Smooth muscle cell (in vitro differentiated cells): ENCODE measurements around the gene SKA2. TPM values are rescaled to one million over a fixed set of nuclear protein-coding genes. Genes with fewer than 3 reads are reported as not detected.

Experiments
- DNase-seq: peaks from one replicate; lab custom pipeline; 2025; ENCODE audit not compliant: unreplicated experiment; lab: John Stamatoyannopoulos, UW
- H2AFZ ChIP-seq: fragments of 200-600 bp; sonication (generic); 2 replicates; pipeline ENCODE4 v1.6.0; 2016; ENCODE audit warnings: antibody characterized with exemption, low read depth, mild to moderate bottlenecking
- H3F3A ChIP-seq: fragments of 200-600 bp; sonication (generic); 2 replicates; pipeline ENCODE4 v1.6.0; 2017; ENCODE audit warnings: antibody characterized with exemption, low read depth
- H3K27ac ChIP-seq: fragments of 200-600 bp; sonication (generic); 2 replicates; pipeline ENCODE4 v1.5.1; 2016; ENCODE audit warnings: low read depth, mild to moderate bottlenecking
- H3K27me3 ChIP-seq: fragments of 200-600 bp; sonication (generic); 2 replicates; pipeline ENCODE4 v1.6.1; 2016; ENCODE audit warnings: low read depth, mild to moderate bottlenecking
- H3K36me3 ChIP-seq: fragments of 200-600 bp; sonication (generic); 2 replicates; pipeline ENCODE4 v1.5.1; 2016; ENCODE audit warnings: low read depth
- H3K4me1 ChIP-seq: fragments of 200-600 bp; sonication (generic); 2 replicates; pipeline ENCODE4 v1.5.1; 2016; ENCODE audit warnings: low read depth
- H3K4me2 ChIP-seq: fragments of 200-600 bp; sonication (generic); 2 replicates; pipeline ENCODE4 v1.6.0; 2016; ENCODE audit warnings: mild to moderate bottlenecking
- H3K4me3 ChIP-seq: fragments of 200-600 bp; sonication (generic); 2 replicates; pipeline ENCODE4 v1.5.1; 2016; ENCODE audit warnings: mild to moderate bottlenecking
- H3K79me2 ChIP-seq: fragments of 200-600 bp; sonication (generic); 2 replicates; pipeline ENCODE4 v1.6.0; 2016; ENCODE audit warnings: low read depth, mild to moderate bottlenecking
- H3K9ac ChIP-seq: fragments of 200-600 bp; sonication (generic); 2 replicates; pipeline ENCODE4 v1.6.0; 2016; ENCODE audit warnings: low read depth
- H3K9me3 ChIP-seq: fragments of 200-600 bp; sonication (generic); replicated peaks from 2 replicates; pipeline ENCODE4 v1.5.1; 2016; ENCODE audit warnings: low read depth
- H4K20me1 ChIP-seq: fragments of 200-600 bp; sonication (generic); 2 replicates; pipeline ENCODE4 v1.6.0; 2016; ENCODE audit warnings: low read depth
- CTCF ChIP-seq: fragments of 200-600 bp; sonication (generic); IDR thresholded peaks from 2 replicates; pipeline ENCODE4 v1.5.1; 2017; ENCODE audit warnings: borderline replicate concordance, mild to moderate bottlenecking, antibody characterized with exemption; ENCODE audit not compliant: insufficient read depth, poor library complexity, severe bottlenecking
- WGBS: methylation state at CpG from one replicate; pipeline ENCODE4 v1.1.7; 2016; ENCODE audit warnings: low lambda C conversion rate; 5-methylcytosine and 5-hydroxymethylcytosine counted together
- polyA plus RNA-seq: library from polyadenylated mRNA; unstranded; fragments of >200 nt; fragmentation: Nextera tagmentation; extraction: Ambion mirVana; gene quantifications from 2 replicates; pipeline ENCODE4 v1.2.1, GENCODE V29; 2016
- total RNA-seq: library from RNA; depleted of rRNA; stranded (reverse); fragments of >200 nt; gene quantifications from 2 replicates; pipeline ENCODE4 v1.2.3, GENCODE V29; 2014

SKA2 gene
- total and polyA plus RNA-seq, 2 experiments from 2014 or later: 47.5 to 77.8 TPM

DNA sequence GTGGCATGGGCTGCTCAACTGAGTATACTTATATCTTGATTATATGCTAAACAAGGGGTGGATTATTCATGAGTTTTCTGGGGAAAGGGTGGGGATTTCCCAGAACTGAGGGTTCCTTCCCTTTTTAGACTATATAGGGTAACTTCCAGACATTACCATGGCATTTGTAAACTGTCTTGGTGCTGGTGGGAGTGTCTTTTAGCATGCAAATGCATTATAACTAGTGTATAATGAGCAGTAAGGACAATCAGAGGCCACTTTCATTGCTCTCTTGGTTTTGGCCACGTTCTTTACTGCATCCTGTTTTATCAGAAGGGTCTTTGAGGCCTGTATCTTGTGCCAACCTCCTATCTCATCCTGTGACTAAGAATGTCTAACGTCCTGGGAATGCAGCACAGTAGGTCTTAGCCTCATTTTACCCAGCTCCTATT lies 12.6 kb upstream of the SKA2 start:
- Histone ChIP-seq H3F3A (no peaks in the 10 kb centered on the region), H3K27me3 (no peaks in the 10 kb centered on the region), H3K4me3 (no peak overlapping the region), H3K36me3 (no peaks in the 10 kb centered on the region), H3K4me1 (peaks cover 13% of the 10 kb centered on the region), H3K79me2 (peaks cover 31% of the 10 kb centered on the region), H3K27ac (no peak overlapping the region), H2AFZ (no peak overlapping the region), H3K9me3 (no peaks in the 10 kb centered on the region), H3K9ac (no peak overlapping the region), H4K20me1 (no peaks in the 10 kb centered on the region), H3K4me2 (no peak overlapping the region)
- 30% methylated on average over 2 of the region's 2 CpGs for WGBS
- TF ChIP-seq CTCF: no peak
- DNase-seq: no peak

- Histone ChIP-seq H3K4me1 (peaks cover 13% of the 10 kb centered on the region), H3K9me3 (no peaks in the 10 kb centered on the region), H3K4me2 (no peak overlapping the region), H3K36me3 (no peaks in the 10 kb centered on the region), H2AFZ (peak overlapping the region; percentile 69), H3K27ac (no peak overlapping the region), H3K4me3 (no peak overlapping the region), H3K9ac (no peak overlapping the region), H3K27me3 (no peaks in the 10 kb centered on the region), H4K20me1 (no peaks in the 10 kb centered on the region), H3F3A (no peaks in the 10 kb centered on the region), H3K79me2 (peaks cover 37% of the 10 kb centered on the region)
- WGBS: 94% methylated on average over 2 of the region's 2 CpGs
- no peak for DNase-seq
- peak; percentile 36 for TF ChIP-seq CTCF
These were observed 11.0 kb upstream of the SKA2 start for GRCh38 chr17:59165933-59166342.

- TF ChIP-seq CTCF: no peak
- peaks cover 70% of the 10 kb centered on the region for H3K79me2 ChIP-seq
- no peaks in the 10 kb centered on the region for H3F3A ChIP-seq
- H3K27me3 ChIP-seq: no peaks in the 10 kb centered on the region
- no peak for DNase-seq
- H3K9ac ChIP-seq: no peak overlapping the region
- H2AFZ ChIP-seq: no peak overlapping the region
- H4K20me1 ChIP-seq: no peaks in the 10 kb centered on the region
- 96% methylated on average over 2 of the region's 2 CpGs for WGBS
- H3K4me3 ChIP-seq: no peak overlapping the region
- peaks cover 13% of the 10 kb centered on the region for H3K4me1 ChIP-seq
- no peaks in the 10 kb centered on the region for H3K9me3 ChIP-seq
- no peak overlapping the region for H3K27ac ChIP-seq
- no peak overlapping the region for H3K4me2 ChIP-seq
- no peaks in the 10 kb centered on the region for H3K36me3 ChIP-seq
These were observed 6.5 kb upstream of the SKA2 start for GRCh38 chr17:59161477-59161876.
